Thyroid gland (tissue), 4 donors: Measurements from ENCODE around the gene INPP4A. TPM values are rescaled to one million over a fixed set of nuclear protein-coding genes. Genes with fewer than 3 reads are reported as not detected.

Experiments used
- DNase-seq, 2 donors: peaks; one replicate each; pipeline ENCODE4 v3.0.0-alpha.2; 2019
- H3K27ac ChIP-seq, 3 donors: fragments of 200-600 bp; sonication (generic); 1 replicate in 2 of 3; 2 replicates in 1 of 3; pipeline ENCODE4 v1.5.1; 2016 to 2019; ENCODE audit warnings: mild to moderate bottlenecking in 1 of 3, moderate library complexity in 1 of 3
- H3K27me3 ChIP-seq: fragments of 200-600 bp; sonication (generic); one replicate; pipeline ENCODE4 v1.5.1; 2019
- H3K36me3 ChIP-seq, 2 donors: fragments of 200-600 bp; sonication (generic); one replicate each; pipeline ENCODE4 v1.5.1; 2016 to 2019
- H3K4me1 ChIP-seq, 2 donors: fragments of 200-600 bp; sonication (generic); one replicate each; pipeline ENCODE4 v1.5.1; 2017 to 2019
- H3K4me3 ChIP-seq, 3 donors: fragments of 200-600 bp; sonication (generic); replicated peaks in 1 of 3; 1 replicate in 2 of 3; 2 replicates in 1 of 3; pipeline ENCODE4 v1.5.1; 2016; ENCODE audit warnings: mild to moderate bottlenecking in 1 of 3
- H3K9me3 ChIP-seq: fragments of 200-600 bp; sonication (generic); one replicate; pipeline ENCODE4 v1.5.1; 2017
- CTCF ChIP-seq, 6 experiments: fragments of 200-600 bp in 3 of 6; fragments of 450-650 bp in 3 of 6; sonication (generic) in 3 of 6; IDR thresholded peaks; one replicate each; pipeline ENCODE4 v1.5.1; 2016 to 2019; ENCODE audit warnings: antibody characterized with exemption in 6 of 6, mild to moderate bottlenecking in 2 of 6, inconsistent platforms in 1 of 6, moderate library complexity in 1 of 6
- POLR2A ChIP-seq, 2 donors: fragments of 450-650 bp; IDR thresholded peaks; one replicate each; pipeline ENCODE4 v1.6.1; 2017; ENCODE audit warnings: antibody characterized with exemption in 2 of 2, mild to moderate bottlenecking in 2 of 2, moderate library complexity in 1 of 2
- WGBS, 2 donors: methylation state at CpG; one replicate each; pipeline ENCODE4 v1.1.5; 2017; 5-methylcytosine and 5-hydroxymethylcytosine counted together
- intact Hi-C: fragments of 100-400 bp; cut with DNase I; formaldehyde crosslinking; loops from one replicate; pipeline ENCODE4 v1.15.1; 2023
- total RNA-seq, 4 donors: library from RNA; depleted of rRNA; stranded (reverse); fragments of >200 nt; gene quantifications; one replicate each; pipeline ENCODE4 v1.2.3, GENCODE V29; 2016

Gene INPP4A
- total RNA-seq, 4 donors from 2014 or later = 18.9 to 24.9 (median 23.8) TPM

DNA sequence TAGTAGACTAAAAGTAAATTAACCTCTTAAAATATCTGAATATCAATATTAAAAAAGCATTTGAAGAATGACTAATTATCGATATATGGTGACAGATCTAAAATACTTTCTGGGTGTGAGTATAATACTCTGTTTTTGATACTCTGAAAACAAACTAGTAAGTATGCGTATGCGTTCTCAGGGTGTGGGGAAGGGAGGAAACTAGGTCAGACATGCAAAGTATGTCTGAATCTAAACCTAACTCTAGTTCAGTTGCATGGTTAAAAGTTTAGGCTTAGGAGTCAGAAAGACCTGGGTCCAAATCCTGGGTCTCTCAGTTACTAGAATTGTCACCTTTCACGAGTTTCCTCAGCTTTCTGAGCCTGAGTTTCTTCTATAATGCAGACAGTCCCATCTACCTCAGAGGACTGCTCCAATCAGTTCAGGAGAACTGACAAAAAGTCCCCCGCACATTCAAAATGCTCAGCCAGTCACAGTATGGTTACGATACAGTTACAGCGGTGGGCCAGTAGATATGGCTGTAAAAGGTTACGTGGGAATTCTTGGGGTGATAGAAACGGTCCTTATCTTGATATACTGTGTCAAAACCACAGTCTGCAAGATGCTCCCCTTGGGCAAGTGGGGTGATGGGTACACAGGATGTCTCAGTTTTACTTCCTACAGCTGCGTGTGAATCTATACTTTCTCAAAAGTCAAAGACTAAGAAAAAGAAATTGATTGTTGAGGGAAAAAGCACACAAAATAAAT lies 192.9 kb downstream of the INPP4A start:
- Histone ChIP-seq H3K27me3 (no peaks in the 10 kb centered on the region), H3K36me3 (peaks cover 0 to 3% of the 10 kb centered on the region in 2 donors)
- 85 to 87% methylated on average over 10 of the region's 10 CpGs for WGBS, 2 donors

DNA sequence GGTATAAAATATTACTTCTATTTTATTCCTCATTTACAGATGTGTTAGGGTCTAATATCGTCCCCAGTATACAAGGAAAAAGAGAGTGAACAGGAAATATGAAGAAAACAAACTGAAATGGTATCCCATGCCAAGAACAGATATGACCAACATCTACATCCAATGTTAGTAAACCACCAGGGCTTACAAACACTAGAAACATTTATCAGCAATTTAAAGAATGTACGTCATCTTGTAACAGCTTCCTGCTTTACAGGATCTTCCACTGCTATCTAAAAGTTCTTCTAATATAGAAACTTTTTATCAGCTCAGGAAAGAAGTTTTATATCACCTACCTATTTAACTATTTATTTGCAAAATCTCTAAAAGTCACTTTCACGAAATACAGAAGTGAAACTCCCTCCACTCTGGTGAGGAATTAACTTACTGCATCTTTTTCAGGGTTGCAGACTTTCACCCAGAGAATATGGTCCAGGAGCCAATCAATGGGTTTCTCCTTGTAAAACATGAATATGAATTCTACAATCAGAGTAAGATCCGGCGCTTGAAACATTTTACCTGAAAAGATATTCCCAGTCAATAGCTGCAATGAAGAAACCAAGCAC lies 198.9 kb downstream of the INPP4A start:
- Histone ChIP-seq H3K27ac (no peak overlapping the region), H3K36me3 (no peaks in the 10 kb centered on the region), H3K4me1 (no peaks in the 10 kb centered on the region), H3K9me3 (no peaks in the 10 kb centered on the region), H3K4me3 (no peak overlapping the region), H3K27me3 (no peaks in the 10 kb centered on the region)
- no peak for DNase-seq
- TF ChIP-seq CTCF (IDR thresholded peaks at IDR 0.05) (no peak), POLR2A (IDR thresholded peaks at IDR 0.05) (no peak)
- intact Hi-C loops = no loop called here
- 92 to 95% methylated on average over 5 of the region's 5 CpGs for WGBS, 2 donors

More for the DNA sequence above, 192.9 kb downstream of the INPP4A start:
- Histone ChIP-seq H3K4me1 (no peaks in the 10 kb centered on the region), H3K4me3 (no peak overlapping the region), H3K9me3 (no peaks in the 10 kb centered on the region), H3K27ac (no peak overlapping the region)
- DNase-seq = no peak
- TF ChIP-seq CTCF (IDR thresholded peaks at IDR 0.05) (no peak), POLR2A (IDR thresholded peaks at IDR 0.05) (no peak)
- intact Hi-C loops = no loop called here

Other genes with a start within 250 kb of the INPP4A start
- under 1 TPM in 1 of 4 donors, not detected in 3; 0.54 TPM for gene CNGA3, start 98.4 kb upstream of the INPP4A start, total RNA-seq
- gene COA5, start 163.7 kb downstream of the INPP4A start, total RNA-seq = 10 to 100 TPM; 51.5 to 68.3 (median 55.1) TPM
- 10 to 100 TPM; 75.3 to 86.1 (median 81.9) TPM for gene UNC50, start 163.7 kb downstream of the INPP4A start, total RNA-seq